Effector memory CD4-positive, alpha-beta T cell (primary cell): Measurements from ENCODE around the gene CPNE5.
"Not testable (repeated sequence)": the region's sequence is repeated elsewhere in the genome, so short reads cannot be mapped to it uniquely, and the experiment has no call there.

Experiments used
- DNase-seq, 3 donors: peaks; one replicate each; pipeline ENCODE4 v3.0.0-alpha.2; 2020
- H3K27ac ChIP-seq: 2 replicates; pipeline ENCODE4 v1.7.0; 2013; ENCODE audit warnings: mild to moderate bottlenecking, low read length, moderate library complexity; ENCODE audit not compliant: insufficient read depth, poor library complexity, severe bottlenecking
- H3K27me3 ChIP-seq: replicated peaks from 2 replicates; pipeline ENCODE4 v1.7.0; 2013; ENCODE audit warnings: mild to moderate bottlenecking, low read length; ENCODE audit not compliant: insufficient read depth, control insufficient read depth, poor library complexity, severe bottlenecking
- H3K36me3 ChIP-seq: 2 replicates; pipeline ENCODE4 v1.7.0; 2013; ENCODE audit warnings: mild to moderate bottlenecking, low read length, moderate library complexity; ENCODE audit not compliant: control insufficient read depth, insufficient read depth
- H3K4me1 ChIP-seq: 2 replicates; pipeline ENCODE4 v1.7.0; 2013; ENCODE audit warnings: low read length, mild to moderate bottlenecking; ENCODE audit not compliant: control insufficient read depth, insufficient read depth, poor library complexity, severe bottlenecking
- H3K4me3 ChIP-seq: 2 replicates; pipeline ENCODE4 v1.7.0; 2013; ENCODE audit warnings: low read length, low read depth, mild to moderate bottlenecking; ENCODE audit not compliant: insufficient read depth, poor library complexity, severe bottlenecking
- H3K9me3 ChIP-seq: 2 replicates; pipeline ENCODE4 v1.7.0; 2013; ENCODE audit warnings: mild to moderate bottlenecking, low read length, moderate library complexity; ENCODE audit not compliant: control insufficient read depth

The CPNE5 gene

GRCh38 chr6:36717871-36718540 lies 121.2 kb downstream of the CPNE5 start:
- Histone ChIP-seq H3K4me3 (no peak overlapping the region), H3K9me3 (no peaks in the 10 kb centered on the region), H3K27me3 (no peaks in the 10 kb centered on the region), H3K27ac (no peak overlapping the region), H3K36me3 (no peaks in the 10 kb centered on the region), H3K4me1 (no peaks in the 10 kb centered on the region)
- DNase-seq: no peak

- H3K27me3 ChIP-seq: no peaks in the 10 kb centered on the region
- H3K9me3 ChIP-seq: no peaks in the 10 kb centered on the region
- no peak overlapping the region for H3K4me3 ChIP-seq
- no peaks in the 10 kb centered on the region for H3K36me3 ChIP-seq
- no peak overlapping the region for H3K27ac ChIP-seq
- no peak for DNase-seq
- H3K4me1 ChIP-seq: no peaks in the 10 kb centered on the region
These were observed 121.9 kb downstream of the CPNE5 start for GRCh38 chr6:36717231-36717825.

- H3K36me3 ChIP-seq: no peaks in the 10 kb centered on the region
These were observed 122.7 kb downstream of the CPNE5 start for GRCh38 chr6:36716476-36717093.

GRCh38 chr6:36715469-36715868 lies 123.8 kb downstream of the CPNE5 start:
- no peak for DNase-seq
- H3K27me3 ChIP-seq: no peaks in the 10 kb centered on the region
- no peak overlapping the region for H3K4me3 ChIP-seq
- no peak overlapping the region for H3K27ac ChIP-seq
- H3K9me3 ChIP-seq: no peaks in the 10 kb centered on the region
- no peaks in the 10 kb centered on the region for H3K4me1 ChIP-seq
- H3K36me3 ChIP-seq: no peaks in the 10 kb centered on the region

More at GRCh38 chr6:36716476-36717093, 122.7 kb downstream of the CPNE5 start:
- H3K27me3 ChIP-seq: no peaks in the 10 kb centered on the region
- H3K9me3 ChIP-seq: no peaks in the 10 kb centered on the region
- DNase-seq: no peak
- no peak overlapping the region for H3K4me3 ChIP-seq
- no peak overlapping the region for H3K27ac ChIP-seq
- no peaks in the 10 kb centered on the region for H3K4me1 ChIP-seq

- Histone ChIP-seq H3K27ac (no peak overlapping the region), H3K9me3 (no peaks in the 10 kb centered on the region), H3K27me3 (no peaks in the 10 kb centered on the region), H3K36me3 (no peaks in the 10 kb centered on the region), H3K4me1 (no peaks in the 10 kb centered on the region), H3K4me3 (no peak overlapping the region)
- DNase-seq: no peak
These were observed 124.7 kb downstream of the CPNE5 start for GRCh38 chr6:36714511-36714910.

- no peaks in the 10 kb centered on the region for H3K27me3 ChIP-seq
- H3K4me3 ChIP-seq: no peak overlapping the region
- no peaks in the 10 kb centered on the region for H3K4me1 ChIP-seq
- H3K27ac ChIP-seq: no peak overlapping the region
- no peak for DNase-seq
- H3K9me3 ChIP-seq: no peaks in the 10 kb centered on the region
- H3K36me3 ChIP-seq: no peaks in the 10 kb centered on the region
These were observed 125.4 kb downstream of the CPNE5 start for GRCh38 chr6:36713846-36714245.

GRCh38 chr6:36712816-36713215 lies 126.4 kb downstream of the CPNE5 start:
- Histone ChIP-seq H3K27me3 (no peaks in the 10 kb centered on the region), H3K27ac (no peak overlapping the region), H3K4me3 (no peak overlapping the region), H3K4me1 (no peaks in the 10 kb centered on the region), H3K9me3 (no peaks in the 10 kb centered on the region), H3K36me3 (no peaks in the 10 kb centered on the region)
- DNase-seq: no peak

GRCh38 chr6:36706339-36706738 lies 132.9 kb downstream of the CPNE5 start:
- no peak for DNase-seq
- no peaks in the 10 kb centered on the region for H3K9me3 ChIP-seq
- no peaks in the 10 kb centered on the region for H3K27me3 ChIP-seq
- H3K4me3 ChIP-seq: no peak overlapping the region
- no peaks in the 10 kb centered on the region for H3K36me3 ChIP-seq
- H3K27ac ChIP-seq: no peak overlapping the region
- no peaks in the 10 kb centered on the region for H3K4me1 ChIP-seq

GRCh38 chr6:36704961-36705577 lies 134.2 kb downstream of the CPNE5 start:
- H3K4me3 ChIP-seq, H3K27ac ChIP-seq, H3K36me3 ChIP-seq, DNase-seq, H3K9me3 ChIP-seq, H3K27me3 ChIP-seq, H3K4me1 ChIP-seq: not testable (repeated sequence)

GRCh38 chr6:36703982-36704381 lies 135.3 kb downstream of the CPNE5 start:
- no peaks in the 10 kb centered on the region for H3K36me3 ChIP-seq
- H3K4me1 ChIP-seq: no peaks in the 10 kb centered on the region
- no peaks in the 10 kb centered on the region for H3K9me3 ChIP-seq
- no peaks in the 10 kb centered on the region for H3K27me3 ChIP-seq
- H3K4me3 ChIP-seq: no peak overlapping the region
- no peak for DNase-seq
- H3K27ac ChIP-seq: no peak overlapping the region
